IPS DF 6.9 (cell line): ENCODE data around the gene YWHAE.
"Not testable (repeated sequence)": the region's sequence is repeated elsewhere in the genome, so short reads cannot be mapped to it uniquely, and the experiment has no call there.

ENCODE experiments used
- DNase-seq: peaks from one replicate; pipeline ENCODE4 v3.0.0-alpha.2; 2013; ENCODE audit warnings: low read depth, low spot score
- H3K27ac ChIP-seq: one replicate; pipeline ENCODE4 v1.5.1; 2013; ENCODE audit warnings: low read length, control low read depth
- H3K27me3 ChIP-seq: 2 replicates; pipeline ENCODE4 v1.6.1; 2013; ENCODE audit warnings: mild to moderate bottlenecking, low read length; ENCODE audit not compliant: control insufficient read depth, insufficient read depth
- H3K36me3 ChIP-seq: 2 replicates; pipeline ENCODE4 v1.6.1; 2013; ENCODE audit warnings: low read length; ENCODE audit not compliant: control insufficient read depth, insufficient read depth
- H3K4me1 ChIP-seq: 2 replicates; pipeline ENCODE4 v1.6.1; 2013; ENCODE audit warnings: low read length; ENCODE audit not compliant: control insufficient read depth, insufficient read depth
- H3K4me3 ChIP-seq: 2 replicates; pipeline ENCODE4 v1.5.1; 2013; ENCODE audit warnings: mild to moderate bottlenecking, low read length
- H3K9me3 ChIP-seq: 2 replicates; pipeline ENCODE4 v1.6.1; 2013; ENCODE audit warnings: low read length, inconsistent platforms; ENCODE audit not compliant: control insufficient read depth, insufficient read depth
- WGBS: extraction: QIAGEN DNeasy Blood & Tissue Kit; methylation state at CpG from one replicate; pipeline ENCODE4 v1.1.7; 2013; ENCODE audit warnings: mixed read lengths, missing lambda C conversion rate; ENCODE audit not compliant: insufficient read length, insufficient coverage; 5-methylcytosine and 5-hydroxymethylcytosine counted together

The YWHAE gene

GRCh38 chr17:1399679-1400512, at the start of gene YWHAE:
TSS of gene YWHAE (minus strand) at chr17:1400222. CDS start at chr17:1400110, 112 bp downstream.
- Histone ChIP-seq H3K4me1 (no peaks in the 10 kb centered on the region), H3K4me3 (peak within 1 kb of the TSS; percentile 97), H3K36me3 (no peaks in the 10 kb centered on the region), H3K9me3 (no peaks in the 10 kb centered on the region), H3K27me3 (no peaks in the 10 kb centered on the region), H3K27ac (no peak within 1 kb of the TSS)
- DNase-seq: peak; percentile 81
- WGBS: no CpG with 5 or more reads among the region's 82 CpGs

DNA sequence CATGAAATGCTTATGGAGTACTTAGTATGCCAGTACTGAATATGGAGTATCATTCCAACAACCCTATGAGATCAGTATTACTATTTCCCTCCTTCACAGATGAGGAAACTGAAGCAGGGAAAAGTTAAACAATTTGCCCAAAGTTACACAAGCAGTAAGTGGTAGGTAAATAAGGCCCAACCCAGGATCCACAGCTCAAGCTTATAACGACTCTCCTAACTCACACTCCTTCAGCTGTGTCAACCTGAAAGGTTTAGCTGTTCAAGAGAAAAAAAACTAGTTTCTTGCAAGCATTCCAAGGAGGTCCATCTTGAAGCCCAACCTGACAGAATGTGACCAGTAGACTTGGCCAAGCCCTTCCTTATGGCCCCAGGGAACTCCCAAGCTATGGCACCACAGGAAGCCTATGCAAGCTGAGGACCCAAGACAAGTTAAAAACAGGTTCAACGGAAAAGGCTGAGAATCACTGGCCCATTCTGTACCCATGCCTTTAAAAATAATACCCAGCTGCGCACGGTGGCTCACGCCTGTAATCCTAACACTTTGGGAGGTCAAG, 49.5 kb upstream of the YWHAE start:
- H3K27ac ChIP-seq: no peak overlapping the region
- WGBS: no CpG with 5 or more reads among the region's 5 CpGs
- H3K4me1 ChIP-seq: no peaks in the 10 kb centered on the region
- H3K27me3 ChIP-seq: no peaks in the 10 kb centered on the region
- H3K36me3 ChIP-seq: no peaks in the 10 kb centered on the region
- H3K9me3 ChIP-seq: no peaks in the 10 kb centered on the region
- H3K4me3 ChIP-seq: no peak overlapping the region
- no peak for DNase-seq

- no peak for DNase-seq
- no peaks in the 10 kb centered on the region for H3K36me3 ChIP-seq
- no CpG with 5 or more reads among the region's 7 CpGs for WGBS
- no peak overlapping the region for H3K27ac ChIP-seq
- H3K27me3 ChIP-seq: no peaks in the 10 kb centered on the region
- H3K4me3 ChIP-seq: no peak overlapping the region
- no peaks in the 10 kb centered on the region for H3K9me3 ChIP-seq
- no peaks in the 10 kb centered on the region for H3K4me1 ChIP-seq
Measured at GRCh38 chr17:1447052-1447451, 47.0 kb upstream of the YWHAE start.

DNA sequence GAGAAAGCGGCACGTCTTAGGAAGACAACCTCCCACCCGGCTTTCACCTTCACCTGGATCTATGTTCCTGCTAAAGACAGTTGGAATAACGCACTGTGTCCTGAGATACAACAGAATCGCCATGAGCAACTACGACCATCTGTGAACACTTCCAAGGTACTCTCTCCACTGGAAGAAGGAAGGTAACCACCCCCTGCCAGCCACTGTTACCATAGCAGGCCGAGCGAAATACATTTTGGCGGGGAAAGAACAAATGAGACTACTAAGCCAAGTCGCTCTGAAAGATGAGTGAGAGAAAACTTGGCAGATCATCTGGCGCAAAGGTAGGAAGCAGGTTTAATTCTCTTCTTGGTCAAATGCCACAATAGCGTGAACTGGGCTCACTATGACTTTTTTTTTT, 46.2 kb upstream of the YWHAE start:
- no peak overlapping the region for H3K27ac ChIP-seq
- H3K27me3 ChIP-seq: no peaks in the 10 kb centered on the region
- no peaks in the 10 kb centered on the region for H3K9me3 ChIP-seq
- DNase-seq: no peak
- no peak overlapping the region for H3K4me3 ChIP-seq
- no CpG with 5 or more reads among the region's 12 CpGs for WGBS
- H3K4me1 ChIP-seq: no peaks in the 10 kb centered on the region
- 0 out of 2 replicates have a peak, but pooled peaks cover under 1% of the 10 kb centered on the region for H3K36me3 ChIP-seq

- no CpG with 5 or more reads among the region's 4 CpGs for WGBS
- H3K9me3 ChIP-seq, H3K4me1 ChIP-seq, H3K36me3 ChIP-seq, H3K27ac ChIP-seq, DNase-seq, H3K4me3 ChIP-seq, H3K27me3 ChIP-seq: not testable (repeated sequence)
Measured at GRCh38 chr17:1445695-1446094, 45.7 kb upstream of the YWHAE start.

- H3K36me3 ChIP-seq, H3K9me3 ChIP-seq, DNase-seq, H3K4me3 ChIP-seq, H3K4me1 ChIP-seq, H3K27me3 ChIP-seq, H3K27ac ChIP-seq: not testable (repeated sequence)
- no CpG with 5 or more reads among the region's 6 CpGs for WGBS
Measured at GRCh38 chr17:1442721-1443120, 42.7 kb upstream of the YWHAE start.

- no peak for DNase-seq
Measured at GRCh38 chr17:1442187-1442586, 42.2 kb upstream of the YWHAE start.

GRCh38 chr17:1440921-1441320, 40.9 kb upstream of the YWHAE start:
- no peaks in the 10 kb centered on the region for H3K27me3 ChIP-seq
- H3K4me1 ChIP-seq: no peaks in the 10 kb centered on the region
- WGBS: no CpG with 5 or more reads among the region's 8 CpGs
- peaks cover 7% of the 10 kb centered on the region; the same call in 1 of the 2 replicates for H3K36me3 ChIP-seq
- H3K4me3 ChIP-seq: no peak overlapping the region
- no peaks in the 10 kb centered on the region for H3K9me3 ChIP-seq
- DNase-seq: no peak
- no peak overlapping the region for H3K27ac ChIP-seq

More at GRCh38 chr17:1442187-1442586, 42.2 kb upstream of the YWHAE start:
- no peak overlapping the region for H3K4me3 ChIP-seq
- WGBS: no CpG with 5 or more reads among the region's 4 CpGs
- H3K36me3 ChIP-seq: 0 out of 2 replicates have a peak, but pooled peaks cover 2% of the 10 kb centered on the region
- no peak overlapping the region for H3K27ac ChIP-seq
- no peaks in the 10 kb centered on the region for H3K27me3 ChIP-seq
- H3K9me3 ChIP-seq: no peaks in the 10 kb centered on the region
- no peaks in the 10 kb centered on the region for H3K4me1 ChIP-seq

DNA sequence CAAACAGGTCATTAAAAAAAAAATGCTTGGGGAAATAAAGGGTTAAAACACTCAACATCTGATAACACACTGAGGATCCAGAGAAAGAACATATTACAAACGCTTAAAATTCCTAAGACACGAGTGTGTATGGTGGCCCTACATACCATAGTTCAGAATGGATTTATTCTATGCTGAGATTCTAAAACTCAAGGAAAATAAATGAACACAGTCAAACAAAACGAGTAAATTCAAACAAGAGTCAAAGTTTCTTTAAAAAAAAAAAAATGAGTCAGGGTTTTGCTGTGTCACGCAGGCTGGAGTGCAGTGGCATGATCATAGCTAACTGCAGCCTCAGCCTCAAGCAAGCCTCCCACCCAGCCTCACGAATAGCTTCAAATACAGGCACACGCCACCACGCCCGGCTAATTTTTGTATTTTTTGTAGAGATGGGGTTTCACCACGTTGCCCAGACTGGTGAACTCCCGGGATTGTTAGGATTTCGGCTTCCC, 38.6 kb upstream of the YWHAE start:
- no peak for DNase-seq
- H3K4me1 ChIP-seq: no peaks in the 10 kb centered on the region
- H3K27ac ChIP-seq: no peak overlapping the region
- H3K27me3 ChIP-seq: no peaks in the 10 kb centered on the region
- no peaks in the 10 kb centered on the region for H3K9me3 ChIP-seq
- peaks cover 7% of the 10 kb centered on the region; the same call in 1 of the 2 replicates for H3K36me3 ChIP-seq
- H3K4me3 ChIP-seq: no peak overlapping the region
- WGBS: no CpG with 5 or more reads among the region's 11 CpGs

GRCh38 chr17:1435326-1435725, 35.3 kb upstream of the YWHAE start:
- Histone ChIP-seq H3K4me1 (no peaks in the 10 kb centered on the region), H3K27me3 (no peaks in the 10 kb centered on the region), H3K27ac (no peak overlapping the region), H3K9me3 (no peaks in the 10 kb centered on the region), H3K36me3 (peaks cover 5% of the 10 kb centered on the region; the same call in 1 of the 2 replicates), H3K4me3 (no peak overlapping the region)
- DNase-seq: no peak
- no CpG with 5 or more reads among the region's 3 CpGs for WGBS
